A673 (cell line): Measurements from ENCODE around the gene IQGAP2.

Experiments
- CTCF ChIP-seq: fragments of 300-800, 200-600 bp; sonication (generic); conservative IDR thresholded peaks from 2 replicates; pipeline ENCODE4 v1.5.1; 2017; ENCODE audit warnings: low read depth, mild to moderate bottlenecking, antibody characterized with exemption, low read length, moderate library complexity, mixed read lengths
- EZH2 ChIP-seq: fragments of 200-600 bp; sonication (generic); IDR thresholded peaks from 2 replicates; pipeline ENCODE4 v1.6.1; 2017; ENCODE audit warnings: borderline replicate concordance, low read depth, mild to moderate bottlenecking, mixed read lengths, antibody characterized with exemption, low read length; ENCODE audit not compliant: poor library complexity, severe bottlenecking

- TF ChIP-seq CTCF: no peak
- no peak for TF ChIP-seq EZH2
Observed at GRCh38 chr5:76522103-76522935, 119.2 kb downstream of the IQGAP2 start.
